Measurements from ENCODE around the gene CUEDC1.

Gene CUEDC1

GRCh38 chr17:57868007-57868909 lies 87.0 kb downstream of the CUEDC1 start:
- Histone ChIP-seq H3K4me1 (peaks cover 5 to 37% (median 35%) of the 10 kb centered on the region in 4 donors), H3K27ac (peak overlapping the region; percentile 75 to 82), H3K36me3 (peaks cover 20 to 38% (median 34%) of the 10 kb centered on the region in 3 donors), H3K9me3 (no peaks in the 10 kb centered on the region), H3K4me3 (no peak overlapping the region), H3K27me3 (no peaks in the 10 kb centered on the region)
- peak; percentile 86 to 93 for DNase-seq
- intact Hi-C loops (cut with DNase I; ENCODE audit: low total_unique reads) = no loop called here
- TF ChIP-seq, protein P1, sequence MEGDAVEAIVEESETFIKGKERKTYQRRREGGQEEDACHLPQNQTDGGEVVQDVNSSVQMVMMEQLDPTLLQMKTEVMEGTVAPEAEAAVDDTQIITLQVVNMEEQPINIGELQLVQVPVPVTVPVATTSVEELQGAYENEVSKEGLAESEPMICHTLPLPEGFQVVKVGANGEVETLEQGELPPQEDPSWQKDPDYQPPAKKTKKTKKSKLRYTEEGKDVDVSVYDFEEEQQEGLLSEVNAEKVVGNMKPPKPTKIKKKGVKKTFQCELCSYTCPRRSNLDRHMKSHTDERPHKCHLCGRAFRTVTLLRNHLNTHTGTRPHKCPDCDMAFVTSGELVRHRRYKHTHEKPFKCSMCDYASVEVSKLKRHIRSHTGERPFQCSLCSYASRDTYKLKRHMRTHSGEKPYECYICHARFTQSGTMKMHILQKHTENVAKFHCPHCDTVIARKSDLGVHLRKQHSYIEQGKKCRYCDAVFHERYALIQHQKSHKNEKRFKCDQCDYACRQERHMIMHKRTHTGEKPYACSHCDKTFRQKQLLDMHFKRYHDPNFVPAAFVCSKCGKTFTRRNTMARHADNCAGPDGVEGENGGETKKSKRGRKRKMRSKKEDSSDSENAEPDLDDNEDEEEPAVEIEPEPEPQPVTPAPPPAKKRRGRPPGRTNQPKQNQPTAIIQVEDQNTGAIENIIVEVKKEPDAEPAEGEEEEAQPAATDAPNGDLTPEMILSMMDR (IDR thresholded peaks at IDR 0.05) = peak; percentile 42 to 53

DNA sequence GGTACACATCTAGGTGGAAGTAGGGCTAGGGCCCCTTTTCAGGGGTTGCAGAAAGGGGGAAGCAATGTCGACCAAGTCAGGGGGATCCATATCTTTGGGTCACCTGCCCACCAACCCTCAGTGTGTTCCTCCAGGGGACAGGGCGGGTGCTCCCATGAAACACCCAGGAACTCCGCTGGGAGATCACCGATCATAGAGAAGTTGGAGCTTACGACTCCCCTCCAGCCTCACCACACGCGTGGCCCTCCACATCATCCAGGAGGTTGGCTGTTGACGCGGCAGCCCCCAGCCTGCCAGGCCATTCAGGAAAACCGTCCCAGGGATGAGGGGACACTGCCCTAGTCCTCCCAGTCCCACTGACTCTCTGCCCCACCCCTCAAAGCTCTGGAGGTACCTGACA lies 88.1 kb downstream of the CUEDC1 start:
- Histone ChIP-seq H3K27me3 (no peaks in the 10 kb centered on the region), H3K27ac (peak overlapping the region; percentile 75 to 82), H3K4me1 (peaks cover 10 to 41% (median 37%) of the 10 kb centered on the region in 4 donors), H3K36me3 (peaks cover 16 to 32% (median 26%) of the 10 kb centered on the region in 3 donors), H3K9me3 (no peaks in the 10 kb centered on the region), H3K4me3 (no peak overlapping the region)
- intact Hi-C loops (cut with DNase I; ENCODE audit: low total_unique reads) = loop anchor here (2.0 kb wide), 1 partner anchor 130 kb away; no protein-coding TSS in a partner anchor
- no peak for DNase-seq
- TF ChIP-seq, protein P1 (IDR thresholded peaks at IDR 0.05) = no peak

- Histone ChIP-seq H3K27ac (peak overlapping the region; percentile 75 to 82), H3K4me1 (peaks cover 11 to 44% (median 40%) of the 10 kb centered on the region in 4 donors)
- intact Hi-C loops (cut with DNase I; ENCODE audit: low total_unique reads) = loop anchor here (2.0 kb wide), 1 partner anchor 130 kb away; no protein-coding TSS in a partner anchor
These were observed 88.5 kb downstream of the CUEDC1 start for GRCh38 chr17:57866723-57867122.

DNA sequence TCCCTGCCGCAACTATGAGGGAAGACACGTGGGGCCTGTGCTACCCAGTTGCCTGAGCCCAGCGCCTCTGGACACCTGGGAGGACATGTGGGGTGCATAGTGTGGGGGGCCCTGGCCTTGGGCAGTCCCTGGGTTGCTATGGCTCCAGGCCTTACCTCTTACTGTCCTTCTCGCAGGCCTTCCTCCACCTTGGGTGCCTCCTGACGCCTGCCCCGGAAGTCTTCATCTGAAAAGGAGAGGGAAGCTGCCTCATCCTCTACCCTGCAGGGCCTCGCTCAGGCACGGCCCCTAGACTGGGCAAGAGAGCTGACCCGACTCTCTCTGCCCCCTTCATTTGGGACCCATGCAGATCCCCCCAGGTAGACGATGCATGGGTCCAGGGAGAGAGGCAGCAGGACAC lies 88.9 kb downstream of the CUEDC1 start:
- DNase-seq = no peak
- TF ChIP-seq, protein P1 (IDR thresholded peaks at IDR 0.05) = no peak
- Histone ChIP-seq H3K4me1 (peaks cover 11 to 48% (median 43%) of the 10 kb centered on the region in 4 donors), H3K27ac (peak overlapping the region in 1 of 2 donors; percentile 82), H3K9me3 (no peaks in the 10 kb centered on the region), H3K27me3 (no peaks in the 10 kb centered on the region), H3K4me3 (no peak overlapping the region), H3K36me3 (peaks cover 14 to 28% (median 19%) of the 10 kb centered on the region in 3 donors)
- intact Hi-C loops (cut with DNase I; ENCODE audit: low total_unique reads) = loop anchor here (2.0 kb wide), 1 partner anchor 130 kb away; no protein-coding TSS in a partner anchor

More at GRCh38 chr17:57866723-57867122, 88.5 kb downstream of the CUEDC1 start:
- no peaks in the 10 kb centered on the region for H3K27me3 ChIP-seq
- H3K4me3 ChIP-seq = no peak overlapping the region
- DNase-seq = no peak
- H3K9me3 ChIP-seq = no peaks in the 10 kb centered on the region
- peaks cover 14 to 29% (median 22%) of the 10 kb centered on the region in 3 donors for H3K36me3 ChIP-seq
- TF ChIP-seq, protein P1 (IDR thresholded peaks at IDR 0.05) = no peak

GRCh38 chr17:57864273-57864672 lies 90.9 kb downstream of the CUEDC1 start:
- TF ChIP-seq, protein P1 (IDR thresholded peaks at IDR 0.05) = no peak
- DNase-seq = no peak
- H3K4me3 ChIP-seq = no peak overlapping the region
- H3K9me3 ChIP-seq = no peaks in the 10 kb centered on the region
- no peak overlapping the region for H3K27ac ChIP-seq
- H3K4me1 ChIP-seq = peaks cover 11 to 64% (median 48%) of the 10 kb centered on the region in 4 donors
- H3K27me3 ChIP-seq = no peaks in the 10 kb centered on the region
- intact Hi-C loops (cut with DNase I; ENCODE audit: low total_unique reads) = no loop called here
- peaks cover 0 to 10% (median 8%) of the 10 kb centered on the region in 3 donors for H3K36me3 ChIP-seq
